DMS79 (cell line): ENCODE results near the gene CACNA1B.
A peak's percentile ranks its signal among the peaks of the same experiment; 100 is the strongest.
"Not testable (repeated sequence)": the region's sequence is repeated elsewhere in the genome, so short reads cannot be mapped to it uniquely, and the experiment has no call there.

Experiments used
- DNase-seq: peaks from one replicate; lab custom pipeline; 2025; lab: John Stamatoyannopoulos, UW

The CACNA1B gene

GRCh38 chr9:138099803-138100598 is 222.4 kb downstream of the CACNA1B start:
- DNase-seq, result no peak

DNA sequence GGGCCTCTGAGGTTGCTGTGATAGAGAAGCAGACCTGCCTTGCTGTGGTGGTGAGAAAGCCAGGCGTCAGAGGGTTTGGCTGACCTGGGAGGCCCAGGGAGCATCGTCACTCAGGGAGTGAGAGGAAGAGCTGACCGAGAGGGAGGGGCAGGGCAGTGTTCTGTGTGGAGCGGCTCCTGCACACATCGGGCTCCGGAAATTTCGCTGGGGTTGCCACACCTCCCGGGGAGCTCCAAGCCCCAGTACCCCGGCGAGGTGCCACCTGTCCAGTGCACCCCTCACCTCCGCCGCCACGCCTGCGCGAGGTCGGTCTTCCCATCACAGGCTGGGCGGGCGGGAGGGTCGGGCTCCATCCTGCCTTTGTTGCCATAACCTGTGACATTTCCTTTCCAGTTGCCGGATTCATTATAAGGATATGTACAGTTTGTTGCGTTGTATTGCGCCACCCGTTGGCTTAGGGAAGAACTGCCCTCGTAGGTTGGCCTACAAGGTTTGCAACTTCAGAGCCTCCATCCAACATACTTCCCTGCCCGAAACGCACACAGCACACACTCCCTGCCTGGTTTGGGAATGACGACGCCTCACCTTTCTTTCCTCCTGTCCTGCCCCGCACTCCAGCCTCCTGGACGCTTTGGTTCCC is 223.2 kb downstream of the CACNA1B start:
- DNase-seq, result no peak

DNA sequence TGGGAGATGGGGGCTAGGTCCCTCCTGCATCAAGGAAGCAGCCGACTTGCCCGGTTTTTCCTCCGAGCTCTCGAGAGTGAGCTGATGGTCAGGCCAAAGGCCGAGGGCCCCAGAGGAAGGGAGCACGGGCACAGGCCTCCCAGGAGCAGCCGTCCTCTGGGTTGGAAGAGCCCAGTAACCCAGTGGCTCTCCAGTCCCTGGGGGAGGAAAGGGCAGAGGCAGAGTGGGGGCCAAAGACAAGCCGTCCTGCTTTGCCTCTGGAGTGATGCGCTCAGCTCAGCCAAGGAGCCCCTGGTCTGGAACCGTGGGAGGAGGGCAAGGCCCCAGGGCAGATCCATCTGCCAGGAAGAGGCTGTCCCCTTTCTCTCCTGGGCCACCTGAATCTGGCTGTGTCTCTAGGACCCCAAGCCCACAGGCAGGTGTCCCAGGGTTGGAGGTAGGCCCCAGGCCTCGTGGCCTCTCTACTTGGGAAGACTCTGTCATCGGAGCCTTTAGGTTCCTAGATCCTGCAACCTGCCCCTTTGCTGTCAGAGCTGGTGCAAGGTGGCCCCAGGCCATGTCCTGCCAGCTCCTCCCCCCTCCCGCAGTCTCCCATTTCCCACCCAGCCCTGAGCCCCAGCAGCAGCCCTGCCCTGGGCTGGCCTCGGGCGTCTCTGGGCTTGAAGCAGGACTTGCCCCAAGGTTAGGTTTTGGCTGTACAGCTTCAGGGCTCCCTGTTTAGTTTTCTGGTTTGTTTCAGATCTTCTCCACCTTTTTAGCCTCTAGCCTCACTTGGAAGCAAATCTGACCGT is 224.1 kb downstream of the CACNA1B start:
- DNase-seq, result no peak

DNA sequence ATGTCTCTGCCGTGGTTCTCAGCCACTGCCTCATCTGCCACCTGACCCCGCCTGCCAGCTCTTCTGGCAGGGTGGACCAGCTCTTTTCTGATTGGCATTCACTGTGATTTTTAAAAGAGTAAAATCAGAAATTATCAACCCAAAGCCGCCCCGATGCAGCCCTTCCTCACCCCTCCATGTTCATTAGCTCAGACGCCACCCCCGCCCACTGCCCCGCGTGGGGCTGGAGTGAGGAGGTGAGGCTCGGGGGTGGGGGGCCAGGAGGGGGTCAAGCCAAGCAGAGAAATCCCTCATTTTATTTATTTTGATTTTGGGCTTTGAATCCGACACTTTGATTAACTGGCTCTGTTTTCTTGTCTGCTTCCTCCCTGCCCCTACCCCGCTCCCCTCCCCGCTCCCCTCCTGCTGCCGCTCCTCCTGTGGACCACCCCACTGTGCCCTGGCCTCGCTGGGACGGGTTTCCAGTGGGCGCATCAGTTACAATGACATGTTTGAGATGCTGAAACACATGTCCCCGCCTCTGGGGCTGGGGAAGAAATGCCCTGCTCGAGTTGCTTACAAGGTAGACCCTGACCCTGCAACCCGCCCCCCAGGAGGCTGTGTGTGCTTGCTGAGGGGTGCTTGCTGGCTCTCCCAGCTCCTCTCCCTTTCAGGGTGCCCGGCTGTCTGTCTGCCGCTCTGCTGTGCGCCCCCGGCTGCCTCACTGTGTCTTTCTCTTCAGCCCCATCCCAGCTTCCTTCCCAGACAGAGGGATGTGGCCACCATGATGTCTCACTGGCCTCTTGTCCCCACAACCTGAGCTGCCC is 224.9 kb downstream of the CACNA1B start:
- no peak for DNase-seq

DNA sequence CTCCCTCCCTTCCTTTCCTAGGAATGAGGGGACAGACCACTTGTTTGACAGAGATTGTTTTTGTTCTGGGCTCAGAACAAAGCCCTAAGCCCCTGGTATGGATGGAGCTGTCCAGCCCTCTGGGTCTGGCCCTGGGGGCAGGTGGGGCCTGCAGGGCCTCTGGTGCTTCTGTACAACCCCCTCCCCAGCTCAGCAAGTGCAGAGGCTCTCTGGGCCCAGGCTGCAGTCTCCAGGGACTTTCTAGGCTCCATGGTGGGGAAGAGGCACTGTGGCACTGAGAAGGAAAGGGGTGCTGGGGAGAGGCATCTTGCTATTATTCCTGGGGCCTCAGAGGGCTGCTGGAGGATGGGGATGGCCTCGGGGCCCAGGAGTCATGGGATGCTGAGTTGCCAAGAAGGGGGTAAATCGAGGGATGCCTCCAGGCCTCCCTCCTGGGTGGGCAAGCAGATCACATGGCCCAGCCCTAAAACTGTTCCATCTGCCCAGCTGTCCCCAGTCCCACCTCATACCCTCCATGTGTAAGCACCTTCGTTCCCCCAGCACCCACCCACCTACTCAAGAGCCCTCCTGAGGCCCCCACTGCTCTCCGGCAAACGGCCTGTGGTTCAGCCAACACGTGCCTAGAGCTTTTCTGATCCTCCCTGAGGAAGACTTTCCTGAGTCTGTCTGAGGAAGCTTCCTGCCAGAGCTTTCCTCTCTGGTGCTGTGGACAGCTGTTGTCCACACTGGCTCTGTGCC is 225.7 kb downstream of the CACNA1B start:
- no peak for DNase-seq

DNA sequence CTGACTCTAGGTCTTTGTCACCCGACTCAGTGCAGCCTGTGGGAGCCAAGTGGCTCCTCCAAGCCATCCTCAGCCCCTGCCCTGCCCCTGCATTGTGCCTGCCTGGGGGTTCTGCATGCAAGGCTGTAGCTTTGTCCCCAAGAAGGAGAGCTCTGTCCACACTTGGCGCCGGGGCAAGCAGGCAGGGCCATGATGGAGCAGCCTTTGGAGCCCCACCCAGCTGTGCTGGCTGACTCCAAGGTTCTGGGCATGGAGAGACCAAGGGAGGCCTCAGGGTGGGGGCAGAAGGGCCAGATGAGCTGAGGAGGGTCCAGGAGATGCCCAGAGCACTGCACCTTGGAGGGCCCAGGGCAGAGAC is 226.2 kb downstream of the CACNA1B start:
- no peak for DNase-seq

GRCh38 chr9:138104251-138105122 is 226.9 kb downstream of the CACNA1B start:
- DNase-seq, result no peak

- DNase-seq, result no peak
Measured at GRCh38 chr9:138105123-138105415, 227.5 kb downstream of the CACNA1B start.

DNA sequence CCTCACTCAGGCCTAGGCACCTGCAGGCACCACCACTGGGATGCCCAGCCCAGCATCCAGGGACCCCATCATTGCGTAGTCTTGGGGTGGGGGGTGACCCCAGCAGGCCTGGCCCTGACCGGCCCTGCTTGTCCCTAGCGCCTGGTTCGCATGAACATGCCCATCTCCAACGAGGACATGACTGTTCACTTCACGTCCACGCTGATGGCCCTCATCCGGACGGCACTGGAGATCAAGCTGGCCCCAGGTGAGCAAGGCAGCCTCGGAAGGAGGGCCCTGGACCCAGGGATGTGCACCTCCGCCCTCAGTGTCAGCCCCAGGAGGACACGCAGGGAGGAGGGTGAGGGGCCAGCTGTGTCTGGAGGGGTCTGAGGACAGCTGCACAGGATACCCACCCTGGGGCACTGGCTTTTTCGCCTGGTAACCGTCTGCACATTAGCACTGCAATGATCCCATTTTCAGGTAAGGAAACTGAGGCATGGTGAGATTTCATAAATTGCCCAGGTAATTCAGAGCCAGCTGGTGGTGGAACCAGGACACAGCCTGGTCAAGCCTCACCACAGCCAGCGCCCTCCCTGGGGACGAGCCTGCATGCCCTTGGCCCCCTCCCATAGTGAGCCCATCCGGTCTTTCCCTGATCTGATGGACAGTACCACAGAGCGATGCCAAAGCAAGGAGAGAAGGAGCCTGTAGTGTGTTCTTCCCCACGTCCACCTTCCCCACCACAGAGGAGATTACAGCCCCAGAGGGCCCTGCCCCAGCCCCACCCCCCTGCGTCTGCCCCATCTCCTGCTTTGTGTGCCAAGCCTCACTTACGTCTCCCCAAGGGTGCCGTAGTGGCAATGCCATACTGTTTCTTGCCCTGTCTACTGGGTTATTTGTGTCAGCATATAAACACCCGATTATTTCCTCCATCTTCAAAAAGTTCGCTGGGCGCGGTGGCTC is 228.3 kb downstream of the CACNA1B start:
- DNase-seq, result no peak

DNA sequence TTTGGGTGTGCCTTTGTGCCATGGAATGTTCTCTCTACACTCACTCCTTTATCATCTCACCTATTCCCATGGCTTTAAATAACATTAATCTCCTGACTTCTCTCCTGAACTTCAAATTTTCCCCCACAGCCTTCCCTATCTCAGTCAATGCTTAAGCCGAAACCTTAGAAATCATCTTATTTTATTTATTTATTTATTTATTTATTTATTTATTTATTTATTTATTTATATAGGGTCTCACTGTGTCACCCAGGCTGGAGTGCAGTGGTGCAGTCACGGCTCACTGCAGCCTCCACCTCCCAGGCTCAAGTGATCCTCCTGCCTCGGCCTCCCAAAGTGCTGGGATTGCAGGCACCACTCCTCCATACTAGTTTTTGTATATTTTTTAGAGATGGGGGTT is 229.5 kb downstream of the CACNA1B start:
- not testable (repeated sequence) for DNase-seq

- no peak for DNase-seq
Measured at GRCh38 chr9:138111607-138112006, 234.0 kb downstream of the CACNA1B start.

DNA sequence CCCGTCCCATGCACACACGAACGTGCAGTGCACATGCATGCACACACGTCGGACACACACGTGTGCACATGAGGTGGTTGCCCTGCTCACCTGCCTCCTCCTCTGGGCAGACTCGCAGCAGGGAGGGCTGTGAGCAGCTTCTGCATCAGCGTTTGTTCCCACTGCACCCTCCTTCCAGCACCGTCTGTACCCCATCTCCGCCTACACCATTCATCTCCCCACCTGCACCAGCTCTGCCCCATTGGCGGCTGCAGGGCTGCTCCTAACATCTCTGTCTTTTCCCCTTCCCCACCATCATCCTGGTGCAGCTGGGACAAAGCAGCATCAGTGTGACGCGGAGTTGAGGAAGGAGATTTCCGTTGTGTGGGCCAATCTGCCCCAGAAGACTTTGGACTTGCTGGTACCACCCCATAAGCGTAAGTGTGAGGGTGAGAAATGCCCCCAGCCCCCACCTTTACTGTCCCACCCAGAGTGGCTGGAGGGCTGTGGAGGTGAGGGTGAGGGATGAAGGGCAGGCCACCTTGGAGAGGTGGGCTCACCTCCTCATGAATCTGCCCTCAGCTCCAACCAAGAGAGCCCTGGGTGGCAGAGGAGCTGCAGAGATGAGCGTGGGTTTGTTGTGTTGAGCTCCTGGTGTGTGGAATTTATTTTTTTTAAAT is 234.6 kb downstream of the CACNA1B start:
- no peak for DNase-seq

GRCh38 chr9:138112791-138113600 is 235.4 kb downstream of the CACNA1B start:
- no peak for DNase-seq

- DNase-seq, result not testable (repeated sequence)
Measured at GRCh38 chr9:138113701-138114325, 236.2 kb downstream of the CACNA1B start.

GRCh38 chr9:138114501-138115245 is 237.1 kb downstream of the CACNA1B start:
- DNase-seq, result no peak

DNA sequence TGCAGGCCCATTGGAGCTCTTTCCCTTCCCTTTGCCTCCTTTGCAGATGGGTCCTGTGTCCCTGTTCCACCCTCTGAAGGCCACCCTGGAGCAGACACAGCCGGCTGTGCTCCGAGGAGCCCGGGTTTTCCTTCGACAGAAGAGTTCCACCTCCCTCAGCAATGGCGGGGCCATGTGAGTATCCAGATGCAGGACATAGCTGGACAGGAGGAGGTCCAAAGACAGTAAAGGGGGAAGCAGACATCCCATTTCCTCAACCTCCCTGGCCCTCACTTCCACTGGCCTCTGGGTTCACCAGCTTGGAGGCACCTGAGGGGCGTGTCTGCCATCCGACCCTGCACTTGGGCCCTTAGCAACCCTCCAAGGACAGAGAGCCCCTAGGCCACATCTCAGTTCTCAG is 237.9 kb downstream of the CACNA1B start:
- DNase-seq, result no peak

GRCh38 chr9:138116521-138116920 is 238.9 kb downstream of the CACNA1B start:
- DNase-seq, result peak; percentile 2
